BLaER1 treated with 17β-estradiol and CSF1 and Interleukin-3, amounts not matched to agents 10 nM and 100 nM (cell line): ENCODE data around the gene PCGF2.
A peak's percentile ranks its signal among the peaks of the same experiment; 100 is the strongest.
"Not testable (repeated sequence)": the region's sequence is repeated elsewhere in the genome, so short reads cannot be mapped to it uniquely, and the experiment has no call there.

ENCODE experiments used
- H3K27ac ChIP-seq, 11 experiments: shearing (Covaris generic); formaldehyde crosslinking; 2 replicates each; pipeline ENCODE4 v1.8.1; 2022
- H3K27me3 ChIP-seq, 11 experiments: shearing (Covaris generic); formaldehyde crosslinking; 2 replicates each; pipeline ENCODE4 v1.8.1; 2022
- H3K36me3 ChIP-seq, 11 experiments: shearing (Covaris generic); formaldehyde crosslinking; 2 replicates each; pipeline ENCODE4 v1.8.1; 2022
- H3K4me1 ChIP-seq, 10 experiments: shearing (Covaris generic); formaldehyde crosslinking; 2 replicates each; pipeline ENCODE4 v1.8.1; 2022
- H3K4me2 ChIP-seq, 11 experiments: shearing (Covaris generic); formaldehyde crosslinking; 2 replicates each; pipeline ENCODE4 v1.8.1; 2022
- H3K4me3 ChIP-seq, 10 experiments: shearing (Covaris generic); formaldehyde crosslinking; 2 replicates each; pipeline ENCODE4 v1.8.1; 2022
- H3K9ac ChIP-seq, 11 experiments: shearing (Covaris generic); formaldehyde crosslinking; 2 replicates each; pipeline ENCODE4 v1.8.1; 2022
- H3K9me3 ChIP-seq, 11 experiments: shearing (Covaris generic); formaldehyde crosslinking; replicated peaks in 1 of 11; 2 replicates each; pipeline ENCODE4 v1.8.1; 2022
- H4K20me1 ChIP-seq, 11 experiments: shearing (Covaris generic); formaldehyde crosslinking; 2 replicates each; pipeline ENCODE4 v1.8.1; 2022
- Cebpa-rat ChIP-seq, 11 experiments: shearing (Covaris generic); IDR thresholded peaks; 2 replicates each; pipeline ENCODE4 v1.8.1; 2022

The PCGF2 gene

DNA sequence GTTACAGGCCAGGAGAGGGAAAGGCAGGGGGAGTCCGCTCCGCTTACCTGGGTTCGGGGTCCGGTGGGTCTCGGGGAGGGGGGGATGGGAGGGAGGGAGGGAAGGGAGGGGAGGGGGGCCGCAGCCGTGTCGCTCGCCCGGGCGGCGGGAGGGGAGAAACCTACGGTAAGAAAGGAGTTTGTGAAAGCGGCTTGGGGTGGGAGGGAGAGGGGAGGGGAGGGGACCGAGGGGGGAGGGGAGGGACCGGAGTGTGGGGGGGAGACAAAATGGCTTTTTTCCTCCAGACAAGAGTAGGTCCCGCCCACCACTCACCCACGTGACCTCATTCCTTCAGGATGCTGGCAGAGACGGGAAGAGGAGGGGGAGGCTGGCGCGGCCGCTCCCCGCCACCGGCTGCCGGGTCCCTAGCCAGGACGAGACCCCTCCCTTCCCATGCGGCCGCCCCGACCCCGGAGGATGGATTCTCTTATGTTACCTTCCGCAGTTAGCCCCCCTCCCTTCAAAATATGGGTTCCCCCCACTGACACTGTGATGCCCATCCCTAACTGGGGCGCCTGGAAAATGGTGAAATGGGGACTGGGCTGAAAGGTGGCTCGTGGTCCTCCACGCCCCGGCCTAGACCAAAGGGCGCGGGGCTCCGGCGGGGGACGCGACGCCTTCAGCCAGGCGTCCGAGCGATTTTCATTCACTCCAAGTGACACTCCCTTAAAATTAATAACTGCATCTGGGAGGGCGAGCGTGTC, at the start of gene PCGF2:
PCGF2 (minus strand) TSS at position 188 of the 743 bp plus-strand sequence. CDS start 7,934 bp downstream, outside the sequence.
- no peaks in the 10 kb centered on the region for H3K36me3 ChIP-seq
- H3K9ac ChIP-seq, result peak within 1 kb of the TSS; percentile 63 to 82 (median 78)
- peaks cover 53 to 80% (median 73%) of the 10 kb centered on the region in 10 experiments for H3K4me1 ChIP-seq
- peak within 1 kb of the TSS; percentile 27 to 71 (median 57); a peak in 20 of 22 replicates for H3K27ac ChIP-seq
- peaks cover 35 to 51% (median 47%) of the 10 kb centered on the region in 11 experiments for H3K27me3 ChIP-seq
- H3K4me2 ChIP-seq, result peak within 1 kb of the TSS; percentile 92 to 99 (median 98)
- H3K4me3 ChIP-seq, result peak within 1 kb of the TSS; percentile 67 to 97 (median 74)
- no peak for TF ChIP-seq Cebpa-rat (IDR thresholded peaks at IDR 0.05)
- no peaks in the 10 kb centered on the region for H3K9me3 ChIP-seq
- peaks cover 0 to 34% (median 26%) of the 10 kb centered on the region in 11 experiments; a peak in 19 of 22 replicates for H4K20me1 ChIP-seq

DNA sequence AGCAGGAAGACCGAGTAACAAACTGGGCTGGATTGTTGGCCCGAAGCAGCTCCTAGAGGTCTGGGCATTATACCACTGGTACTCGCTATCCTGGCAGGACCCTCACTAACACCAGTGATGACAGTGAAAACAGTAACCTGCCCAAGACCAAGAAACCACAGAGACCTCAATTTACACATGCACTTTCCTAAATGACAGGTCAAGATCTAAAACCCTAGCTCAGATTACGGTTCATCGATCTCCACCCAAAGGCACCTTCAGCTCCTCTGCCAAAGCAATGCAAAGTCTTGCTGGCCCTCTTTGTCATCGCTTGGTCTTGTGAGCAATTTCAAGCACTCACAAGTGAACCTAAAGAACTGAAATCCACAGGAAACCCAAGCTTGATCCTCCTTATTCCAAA, 49.7 kb upstream of the PCGF2 start:
- Histone ChIP-seq H3K9ac (peak overlapping the region; percentile 92 to 100 (median 98); a peak in 21 of 22 replicates), H3K4me2 (peak overlapping the region; percentile 86 to 99 (median 97)), H3K27ac (peak overlapping the region in 8 of 11 experiments; percentile 95 to 99 (median 98); a peak in 13 of 22 replicates), H4K20me1 (peaks cover 22 to 72% (median 47%) of the 10 kb centered on the region in 11 experiments; a peak in 19 of 22 replicates), H3K4me1 (peaks cover 47 to 55% (median 52%) of the 10 kb centered on the region in 10 experiments), H3K27me3 (no peaks in the 10 kb centered on the region), H3K9me3 (no peaks in the 10 kb centered on the region), H3K4me3 (peak overlapping the region; percentile 65 to 88 (median 85)), H3K36me3 (peaks cover 28 to 70% (median 52%) of the 10 kb centered on the region in 11 experiments; a peak in 21 of 22 replicates)
- TF ChIP-seq Cebpa-rat (IDR thresholded peaks at IDR 0.05), result no peak

DNA sequence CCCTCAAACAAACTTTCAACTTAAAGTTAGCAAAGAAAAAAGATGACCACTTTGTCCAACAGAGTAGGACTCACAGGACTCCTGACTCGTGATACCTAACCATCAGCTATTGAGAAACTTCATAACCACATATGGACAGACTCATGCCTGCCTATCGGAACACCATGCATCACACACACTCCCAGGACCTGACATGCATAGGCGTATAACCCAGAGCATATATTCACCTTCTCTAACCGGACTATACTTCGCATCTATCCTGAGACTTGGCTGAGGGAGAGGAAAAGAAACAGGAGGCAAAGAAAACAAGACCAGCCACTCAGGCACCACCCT, 49.0 kb upstream of the PCGF2 start:
- no peak for TF ChIP-seq Cebpa-rat (IDR thresholded peaks at IDR 0.05)
- Histone ChIP-seq H3K4me1 (peaks cover 40 to 48% (median 44%) of the 10 kb centered on the region in 10 experiments), H3K9me3 (no peaks in the 10 kb centered on the region), H3K27me3 (no peaks in the 10 kb centered on the region), H3K9ac (peak overlapping the region; percentile 17 to 100 (median 98); a peak in 12 of 22 replicates), H3K27ac (0 out of 22 replicates have a peak overlapping the region, but pooled peaks of 1 of the 11 experiments have one; percentile 98), H3K4me3 (peak overlapping the region in 6 of 10 experiments; percentile 80 to 88 (median 87); a peak in 7 of 20 replicates), H3K4me2 (peak overlapping the region; percentile 86 to 99 (median 97)), H4K20me1 (peaks cover 26 to 72% (median 49%) of the 10 kb centered on the region in 11 experiments; a peak in 21 of 22 replicates), H3K36me3 (peaks cover 26 to 70% (median 52%) of the 10 kb centered on the region in 11 experiments; a peak in 21 of 22 replicates)

DNA sequence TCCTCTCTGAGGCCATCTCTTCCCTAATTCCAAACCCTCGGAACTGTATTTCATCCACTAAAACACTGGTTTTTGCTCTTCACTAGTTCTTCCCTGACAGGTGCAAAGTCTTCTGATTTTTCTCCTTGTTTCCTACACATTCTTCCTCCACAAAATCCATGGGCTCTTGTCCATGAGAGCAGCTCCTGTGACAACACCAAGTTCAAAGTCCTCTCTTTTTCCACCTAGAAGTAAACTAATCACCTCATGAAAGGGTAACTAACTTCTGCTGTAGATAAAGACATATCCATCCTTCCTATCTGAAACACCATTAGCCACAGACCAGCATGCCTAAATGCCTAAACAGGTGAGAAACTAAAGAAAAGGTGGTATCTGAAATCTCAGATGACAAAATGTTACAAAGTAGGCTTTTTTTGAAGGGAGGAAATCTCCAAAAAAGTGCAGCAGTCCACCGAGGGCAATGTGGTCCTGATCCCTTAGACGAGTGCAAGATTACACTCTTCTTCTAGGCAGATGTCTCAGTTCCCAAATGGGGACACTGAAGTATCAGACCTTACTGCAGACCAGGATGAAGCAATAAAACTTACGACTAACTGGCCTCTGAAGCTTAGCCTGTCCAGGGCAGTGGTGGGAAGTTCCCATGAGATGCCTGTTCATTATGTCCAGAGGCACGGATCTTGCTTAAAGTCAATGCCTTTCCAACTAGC, 48.5 kb upstream of the PCGF2 start:
- H3K9me3 ChIP-seq, result no peaks in the 10 kb centered on the region
- H3K4me2 ChIP-seq, result peak overlapping the region; percentile 86 to 99 (median 97); a peak in 20 of 22 replicates
- H3K4me3 ChIP-seq, result no peak overlapping the region
- no peaks in the 10 kb centered on the region for H3K27me3 ChIP-seq
- H3K9ac ChIP-seq, result peak overlapping the region in 3 of 11 experiments; percentile 93 to 99 (median 99); a peak in 1 of 22 replicates
- H3K36me3 ChIP-seq, result peaks cover 25 to 69% (median 52%) of the 10 kb centered on the region in 11 experiments; a peak in 21 of 22 replicates
- H4K20me1 ChIP-seq, result peaks cover 29 to 72% (median 52%) of the 10 kb centered on the region in 11 experiments; a peak in 21 of 22 replicates
- peaks cover 35 to 43% (median 39%) of the 10 kb centered on the region in 10 experiments for H3K4me1 ChIP-seq
- no peak overlapping the region for H3K27ac ChIP-seq
- TF ChIP-seq Cebpa-rat (IDR thresholded peaks at IDR 0.05), result no peak

DNA sequence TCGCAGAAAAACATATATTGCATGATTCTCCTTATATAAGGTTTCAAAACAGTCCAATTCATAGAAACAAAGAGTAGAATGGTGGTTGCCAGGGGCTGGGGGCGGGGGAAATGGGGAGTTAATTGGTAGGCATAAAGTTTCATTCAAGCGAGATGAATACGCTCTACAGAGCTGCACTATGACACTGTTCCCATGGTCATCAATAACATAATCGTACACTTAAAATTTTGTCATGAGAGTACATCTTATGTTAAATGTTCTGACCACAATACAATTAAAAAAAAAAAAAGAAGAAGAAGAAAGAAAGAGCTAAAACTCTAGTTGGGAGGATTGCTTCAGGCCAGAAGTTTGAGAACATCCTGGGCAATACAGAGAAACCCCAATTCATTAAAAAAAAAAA, 46.1 kb upstream of the PCGF2 start:
- no peak for TF ChIP-seq Cebpa-rat (IDR thresholded peaks at IDR 0.05)
- H3K27me3 ChIP-seq, result no peaks in the 10 kb centered on the region
- no peak overlapping the region for H3K9ac ChIP-seq
- H3K9me3 ChIP-seq, result no peaks in the 10 kb centered on the region
- peaks cover 21 to 26% (median 25%) of the 10 kb centered on the region in 10 experiments for H3K4me1 ChIP-seq
- H3K4me2 ChIP-seq, result no peak overlapping the region
- H3K36me3 ChIP-seq, result peaks cover 23 to 74% (median 53%) of the 10 kb centered on the region in 11 experiments; a peak in 21 of 22 replicates
- no peak overlapping the region for H3K27ac ChIP-seq
- H4K20me1 ChIP-seq, result peaks cover 31 to 91% (median 71%) of the 10 kb centered on the region in 11 experiments; a peak in 21 of 22 replicates
- no peak overlapping the region for H3K4me3 ChIP-seq

DNA sequence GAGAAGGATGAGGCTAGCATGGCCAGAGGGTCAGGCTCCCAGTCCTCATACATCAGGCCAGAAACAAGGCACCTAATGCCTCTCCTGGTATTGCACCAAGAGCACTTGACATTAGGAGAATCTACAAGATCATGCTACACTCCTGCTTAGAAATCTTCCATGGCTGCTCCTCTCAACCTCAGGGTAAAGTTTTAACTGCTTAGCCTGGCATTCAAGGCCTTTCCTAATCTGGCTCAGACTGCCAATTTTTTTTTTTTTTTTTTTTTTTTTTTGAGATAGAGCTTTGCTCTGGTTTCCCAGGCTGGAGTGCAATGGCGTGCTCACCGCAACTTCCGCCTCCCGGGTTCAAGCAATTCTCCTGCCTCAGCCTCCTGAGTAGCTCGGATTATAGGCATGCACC, 43.0 kb upstream of the PCGF2 start:
- Histone ChIP-seq H3K9me3 (no peaks in the 10 kb centered on the region), H3K4me2 (no peak overlapping the region), H3K9ac (no peak overlapping the region), H4K20me1 (peaks cover 17 to 93% (median 78%) of the 10 kb centered on the region in 11 experiments; a peak in 21 of 22 replicates), H3K27me3 (no peaks in the 10 kb centered on the region), H3K27ac (no peak overlapping the region), H3K4me3 (no peak overlapping the region), H3K4me1 (peaks cover 0 to 4% (median under 1%) of the 10 kb centered on the region in 10 experiments; a peak in 4 of 20 replicates), H3K36me3 (peaks cover 35 to 79% (median 60%) of the 10 kb centered on the region in 11 experiments)
- no peak for TF ChIP-seq Cebpa-rat (IDR thresholded peaks at IDR 0.05)

DNA sequence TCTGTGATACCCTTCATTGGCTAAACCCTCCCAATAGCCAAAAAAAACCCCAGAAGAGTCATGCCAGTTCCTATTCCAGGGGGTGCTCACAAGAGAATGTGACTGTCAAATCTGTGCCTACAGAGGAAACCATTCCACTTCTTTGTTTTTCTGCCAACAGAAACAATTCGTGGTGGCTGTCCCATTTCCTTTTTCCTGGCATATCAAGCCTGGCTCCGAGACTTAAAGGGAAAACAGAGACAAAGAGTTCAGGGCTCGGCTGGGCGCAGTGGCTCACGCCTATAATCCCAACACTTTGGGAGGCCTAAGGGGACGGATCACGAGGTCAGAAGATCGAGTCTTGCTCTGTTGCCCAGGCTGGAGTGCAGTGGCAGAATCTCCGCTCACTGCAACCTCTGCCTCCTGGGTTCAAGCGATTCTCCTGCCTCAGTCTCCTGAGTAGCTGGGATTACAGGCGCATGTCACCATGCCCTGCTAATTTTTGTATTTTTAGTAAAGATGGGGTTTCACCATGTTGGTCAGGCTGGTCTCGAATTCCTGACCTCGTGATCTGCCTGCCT, 42.1 kb upstream of the PCGF2 start:
- H3K9me3 ChIP-seq, H3K4me1 ChIP-seq, H3K27me3 ChIP-seq, H3K4me2 ChIP-seq, H3K4me3 ChIP-seq, H3K27ac ChIP-seq, H3K9ac ChIP-seq: not testable (repeated sequence)
- peaks cover 35 to 79% (median 60%) of the 10 kb centered on the region in 11 experiments for H3K36me3 ChIP-seq
- peaks cover 16 to 90% (median 74%) of the 10 kb centered on the region in 11 experiments; a peak in 20 of 22 replicates for H4K20me1 ChIP-seq

DNA sequence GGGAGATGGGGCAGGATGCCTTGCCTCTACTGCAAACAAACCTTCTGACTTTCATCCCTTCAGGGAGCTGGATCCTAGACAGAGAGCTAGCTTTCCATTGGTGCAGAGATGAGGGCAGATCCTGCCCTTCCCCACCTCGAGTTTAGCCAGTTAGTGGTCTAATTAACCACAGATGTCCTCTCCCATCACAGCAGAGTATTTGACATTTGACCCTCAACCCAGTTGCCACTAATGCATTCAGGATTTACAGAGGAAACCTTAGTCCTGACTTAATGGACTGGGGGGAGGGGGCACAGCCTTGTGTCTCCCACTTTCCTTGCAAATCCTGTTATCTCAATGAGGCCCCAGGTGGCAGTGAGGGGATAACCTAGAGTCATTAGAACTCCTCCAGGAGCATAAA, 41.0 kb upstream of the PCGF2 start:
- Histone ChIP-seq H3K27ac (no peak overlapping the region), H3K36me3 (peaks cover 43 to 79% (median 65%) of the 10 kb centered on the region in 11 experiments), H3K4me2 (no peak overlapping the region), H3K4me1 (0 out of 20 replicates have a peak, but pooled peaks cover 0 to 4% (median 0%) of the 10 kb centered on the region in 10 experiments), H3K9ac (no peak overlapping the region), H3K9me3 (no peaks in the 10 kb centered on the region), H3K4me3 (no peak overlapping the region), H4K20me1 (peaks cover 16 to 84% (median 66%) of the 10 kb centered on the region in 11 experiments; a peak in 20 of 22 replicates), H3K27me3 (no peaks in the 10 kb centered on the region)
- no peak for TF ChIP-seq Cebpa-rat (IDR thresholded peaks at IDR 0.05)

DNA sequence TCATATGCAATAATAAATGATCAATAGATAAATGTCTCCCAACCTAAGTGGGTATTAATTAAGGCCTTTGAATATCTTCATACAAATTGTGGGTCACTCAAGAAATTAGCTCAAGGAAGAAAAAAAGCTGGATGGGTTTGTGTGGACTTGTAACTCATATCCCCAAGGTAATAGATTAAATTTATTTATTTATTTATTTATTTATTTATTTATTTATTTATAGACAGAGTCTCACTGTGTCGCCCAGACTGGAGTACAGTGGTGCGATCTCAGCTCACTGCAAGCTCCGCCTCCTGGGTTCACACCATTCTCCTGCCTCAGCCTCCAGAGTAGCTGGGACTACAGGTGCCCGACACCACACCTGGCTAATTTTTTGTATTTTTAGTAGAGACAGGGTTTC, 39.9 kb upstream of the PCGF2 start:
- H3K9ac ChIP-seq, H3K27ac ChIP-seq, H3K27me3 ChIP-seq, H3K4me3 ChIP-seq, H3K9me3 ChIP-seq, H3K4me2 ChIP-seq, H3K4me1 ChIP-seq: not testable (repeated sequence)
- H3K36me3 ChIP-seq, result peaks cover 50 to 79% (median 66%) of the 10 kb centered on the region in 11 experiments
- H4K20me1 ChIP-seq, result peaks cover 12 to 75% (median 61%) of the 10 kb centered on the region in 11 experiments; a peak in 20 of 22 replicates
